CD14-positive monocyte (primary cell): ENCODE data around the gene PTCHD4. TPM values are rescaled to one million over a fixed set of nuclear protein-coding genes. Genes with fewer than 3 reads are reported as not detected.

Experiments used
- DNase-seq, 3 donors: peaks; one replicate each; pipeline ENCODE4 v3.0.0-alpha.2; 2011 to 2022
- H2AFZ ChIP-seq: 2 replicates; pipeline ENCODE4 v1.6.0; 2012; ENCODE audit warnings: mild to moderate bottlenecking, low read depth, low read length, inconsistent platforms; ENCODE audit not compliant: insufficient read depth, poor library complexity, severe bottlenecking
- H3K27ac ChIP-seq, 2 donors: 1 replicate in 1 of 2; 2 replicates in 1 of 2; pipeline ENCODE4 v1.5.1; 2012 to 2013; ENCODE audit warnings: low read length in 2 of 2, control low read depth in 1 of 2, inconsistent platforms in 1 of 2, low read depth in 1 of 2, mild to moderate bottlenecking in 1 of 2
- H3K27me3 ChIP-seq, 2 donors: one replicate each; pipeline versions ENCODE4 v1.6.0 to v1.6.1; 2011 to 2013; ENCODE audit warnings: low read length in 2 of 2; ENCODE audit not compliant: control insufficient read depth in 2 of 2, insufficient read depth in 2 of 2
- H3K36me3 ChIP-seq, 2 donors: replicated peaks in 1 of 2; 1 replicate in 1 of 2; 2 replicates in 1 of 2; pipeline versions ENCODE4 v1.5.1 to v1.6.1; 2012 to 2013; ENCODE audit warnings: low read length in 2 of 2, control low read depth in 1 of 2, inconsistent platforms in 1 of 2, mild to moderate bottlenecking in 1 of 2; ENCODE audit not compliant: insufficient read depth in 2 of 2, control insufficient read depth in 1 of 2
- H3K4me1 ChIP-seq, 2 donors: 1 replicate in 1 of 2; 2 replicates in 1 of 2; pipeline versions ENCODE4 v1.5.1 to v1.6.1; 2012 to 2013; ENCODE audit warnings: low read length in 2 of 2, control low read depth in 1 of 2, inconsistent platforms in 1 of 2, mild to moderate bottlenecking in 1 of 2, moderate library complexity in 1 of 2; ENCODE audit not compliant: insufficient read depth in 2 of 2, control insufficient read depth in 1 of 2
- H3K4me2 ChIP-seq: replicated peaks from 2 replicates; pipeline ENCODE3; 2012; ENCODE audit warnings: low read length, moderate library complexity, mild to moderate bottlenecking; ENCODE audit not compliant: poor library complexity, severe bottlenecking; ENCODE audit errors: extremely low read depth
- H3K4me3 ChIP-seq, 3 experiments: fragments of 200-600 bp in 1 of 3; sonication (generic) in 1 of 3; replicated peaks in 1 of 3; 1 replicate in 2 of 3; 2 replicates in 1 of 3; pipeline ENCODE4 v1.5.1; 2011 to 2013; ENCODE audit warnings: low read length in 3 of 3, mild to moderate bottlenecking in 3 of 3, control low read depth in 2 of 3, low read depth in 2 of 3, inconsistent platforms in 1 of 3, moderate library complexity in 1 of 3
- H3K79me2 ChIP-seq: 2 replicates; pipeline ENCODE4 v1.6.0; 2012; ENCODE audit warnings: mild to moderate bottlenecking, control low read depth, inconsistent platforms, low read length, moderate library complexity; ENCODE audit not compliant: insufficient read depth
- H3K9ac ChIP-seq: 2 replicates; pipeline ENCODE4 v1.6.0; 2017; ENCODE audit warnings: low read length, mild to moderate bottlenecking; ENCODE audit not compliant: insufficient read depth, poor library complexity, severe bottlenecking
- H3K9me3 ChIP-seq, 2 donors: replicated peaks in 1 of 2; 1 replicate in 1 of 2; 2 replicates in 1 of 2; pipeline versions ENCODE4 v1.5.1 to v1.6.1; 2012 to 2013; ENCODE audit warnings: low read length in 2 of 2, control low read depth in 1 of 2; ENCODE audit not compliant: control insufficient read depth in 1 of 2, insufficient read depth in 1 of 2
- H4K20me1 ChIP-seq: 2 replicates; pipeline ENCODE4 v1.6.0; 2012; ENCODE audit warnings: mild to moderate bottlenecking, low read length, control low read depth, moderate library complexity; ENCODE audit not compliant: insufficient read depth
- H3K27ac Mint-ChIP-seq, 7 donors: one replicate each; pipeline ENCODE4 v1.8.0; 2020; ENCODE audit warnings: mild to moderate bottlenecking in 7 of 7, mixed read lengths in 7 of 7, moderate library complexity in 6 of 7, inconsistent platforms in 2 of 7
- H3K27me3 Mint-ChIP-seq, 3 donors: one replicate each; pipeline ENCODE4 v1.8.0; 2021 to 2022; ENCODE audit warnings: low read depth in 3 of 3, mild to moderate bottlenecking in 3 of 3, mixed read lengths in 3 of 3, moderate library complexity in 3 of 3, inconsistent platforms in 1 of 3
- H3K36me3 Mint-ChIP-seq, 2 donors: one replicate each; pipeline ENCODE4 v1.8.0; 2020; ENCODE audit warnings: mixed read lengths in 2 of 2, inconsistent platforms in 1 of 2, mild to moderate bottlenecking in 1 of 2
- H3K4me1 Mint-ChIP-seq: one replicate; pipeline ENCODE4 v1.8.0; 2020; ENCODE audit warnings: mild to moderate bottlenecking, mixed read lengths
- H3K4me3 Mint-ChIP-seq, 2 donors: one replicate each; pipeline ENCODE4 v1.8.0; 2020; ENCODE audit warnings: mild to moderate bottlenecking in 2 of 2, mixed read lengths in 2 of 2, moderate library complexity in 1 of 2
- H3K9me3 Mint-ChIP-seq, 7 donors: one replicate each; pipeline ENCODE4 v1.8.0; 2020 to 2022; ENCODE audit warnings: mixed read lengths in 7 of 7, mild to moderate bottlenecking in 6 of 7, moderate library complexity in 6 of 7, inconsistent platforms in 2 of 7
- CTCF ChIP-seq: fragments of 200-600 bp; IDR thresholded peaks from one replicate; pipeline ENCODE4 v1.8.0; 2022; ENCODE audit warnings: antibody characterized with exemption, mild to moderate bottlenecking
- WGBS: methylation state at CpG from one replicate; pipeline ENCODE4 v1.1.5; 2013; ENCODE audit warnings: missing lambda C conversion rate; ENCODE audit not compliant: insufficient coverage; 5-methylcytosine and 5-hydroxymethylcytosine counted together
- intact Hi-C, 2 donors: fragments of 100-400 bp; cut with micrococcal nuclease; formaldehyde crosslinking; loops; one replicate each; pipeline versions ENCODE4 v1.15.0 to v1.15.1; 2023
- polyA plus RNA-seq, 3 donors: library from polyadenylated mRNA; depleted of rRNA in 1 of 3; unstranded in 2 of 3; stranded (reverse) in 1 of 3; fragments of 300-500 nt in 2 of 3; fragments of >200 nt in 1 of 3; fragmentation: Illumina TruSeq in 2 of 3; gene quantifications; 1 replicate in 2 of 3; 2 replicates in 1 of 3; pipeline ENCODE4 v1.2.3, GENCODE V29; 2012 to 2021

The PTCHD4 gene
- polyA plus RNA-seq, 3 donors, result not detected

- H3K27ac ChIP-seq, result no peak overlapping the region
- H3K4me3 ChIP-seq, result no peak overlapping the region
- Mint-ChIP-seq H3K4me1 (no peaks in the 10 kb centered on the region), H3K9me3 (no peaks in the 10 kb centered on the region), H3K36me3 (no peaks in the 10 kb centered on the region), H3K27ac (no peak overlapping the region), H3K27me3 (no peaks in the 10 kb centered on the region), H3K4me3 (no peak overlapping the region)
- no peaks in the 10 kb centered on the region for H3K36me3 ChIP-seq
- H3K9me3 ChIP-seq, result no peaks in the 10 kb centered on the region
- DNase-seq, result no peak
- no peaks in the 10 kb centered on the region for H4K20me1 ChIP-seq
- H3K79me2 ChIP-seq, result no peaks in the 10 kb centered on the region
- intact Hi-C loops, result no loop called here
- no peak overlapping the region for H3K4me2 ChIP-seq
- no CpG with 5 or more reads among the region's 3 CpGs for WGBS
- no peak overlapping the region for H2AFZ ChIP-seq
- no peak overlapping the region for H3K9ac ChIP-seq
- TF ChIP-seq CTCF, result no peak
- no peaks in the 10 kb centered on the region for H3K4me1 ChIP-seq
- H3K27me3 ChIP-seq, result no peaks in the 10 kb centered on the region
Measured at GRCh38 chr6:48092550-48093217, 18.3 kb downstream of the PTCHD4 start.

- Mint-ChIP-seq H3K4me1 (no peaks in the 10 kb centered on the region), H3K9me3 (no peaks in the 10 kb centered on the region), H3K4me3 (no peak overlapping the region), H3K27ac (no peak overlapping the region), H3K27me3 (peaks cover 0 to 1% (median 0%) of the 10 kb centered on the region in 3 donors), H3K36me3 (no peaks in the 10 kb centered on the region)
- DNase-seq, result no peak
- Histone ChIP-seq H3K27ac (no peak overlapping the region), H3K9ac (no peak overlapping the region), H3K79me2 (no peaks in the 10 kb centered on the region), H3K27me3 (no peaks in the 10 kb centered on the region), H3K9me3 (no peaks in the 10 kb centered on the region), H4K20me1 (no peaks in the 10 kb centered on the region), H2AFZ (no peak overlapping the region), H3K36me3 (no peaks in the 10 kb centered on the region), H3K4me3 (no peak overlapping the region), H3K4me2 (no peak overlapping the region), H3K4me1 (no peaks in the 10 kb centered on the region)
- intact Hi-C loops, result no loop called here
- WGBS, result 100% methylated on average over 2 of the region's 4 CpGs
- TF ChIP-seq CTCF, result no peak
Measured at GRCh38 chr6:48090546-48090945, 20.5 kb downstream of the PTCHD4 start.
